K562 (cell line): ENCODE data around the gene DPH2. TPM values are rescaled to one million over a fixed set of nuclear protein-coding genes. Genes with fewer than 3 reads are reported as not detected.

Source experiments
- AFF4 ChIP-seq: sonication (generic); formaldehyde crosslinking; IDR thresholded peaks from 2 replicates; pipeline ENCODE4 v1.8.0; 2023; ENCODE audit warnings: mild to moderate bottlenecking, missing genetic modification reagents
- ARID3B ChIP-seq: fragments of 250-450 bp; sonication (Bioruptor Pico); IDR thresholded peaks from 2 replicates; pipeline ENCODE4 v1.4.0; 2020; ENCODE audit warnings: borderline replicate concordance
- CC2D1A ChIP-seq: fragments of 450-650 bp; IDR thresholded peaks from 2 replicates; pipeline ENCODE4 v1.6.1; 2017; ENCODE audit warnings: mild to moderate bottlenecking
- CREBBP ChIP-seq: IDR thresholded peaks from one replicate; pipeline ENCODE4 v1.6.1; 2012; ENCODE audit warnings: low read depth, mild to moderate bottlenecking, control low read depth, inconsistent platforms, low read length
- ELK1 ChIP-seq: sonication (generic); formaldehyde crosslinking; IDR thresholded peaks from 2 replicates; pipeline ENCODE4 v1.8.1; 2022; ENCODE audit warnings: missing genetic modification reagents
- FOXK1 ChIP-seq: sonication (generic); formaldehyde crosslinking; IDR thresholded peaks from 2 replicates; pipeline ENCODE4 v1.8.0; 2022; ENCODE audit warnings: missing genetic modification reagents, mild to moderate bottlenecking, borderline replicate concordance
- STAG1 ChIP-seq: sonication (generic); formaldehyde crosslinking; IDR thresholded peaks from 2 replicates; pipeline ENCODE4 v1.5.0; 2020; ENCODE audit warnings: missing genetic modification reagents, borderline replicate concordance
- TFAM ChIP-seq: fragments of 250-450 bp; sonication (Bioruptor Pico); conservative IDR thresholded peaks from 2 replicates; pipeline ENCODE4 v1.5.0; 2021; ENCODE audit warnings: mild to moderate bottlenecking, moderate library complexity
- ZNF655 ChIP-seq: fragments of 250-450 bp; sonication (Bioruptor Pico); IDR thresholded peaks from 2 replicates; pipeline ENCODE4 v1.5.0; 2021
- polyA plus RNA-seq, 8 experiments: library from polyadenylated mRNA; depleted of rRNA in 4 of 8; stranded (reverse) in 5 of 8; unstranded in 3 of 8; fragments of >200 nt; fragmentation: Nextera tagmentation in 2 of 8; fragmentation: Illumina TruSeq in 1 of 8; extraction: Ambion mirVana in 2 of 8; extraction: Trizol in 1 of 8; gene quantifications; 2 replicates each; pipeline versions ENCODE4 v1.2.1 to v1.2.3, GENCODE V29; 2011 to 2014; ENCODE audit warnings: inconsistent platforms in 1 of 8, missing spikeins in 1 of 8
- total RNA-seq, 7 experiments: library from RNA; depleted of rRNA in 6 of 7; stranded (reverse); fragments of >200 nt in 6 of 7; fragmentation: Illumina TruSeq in 2 of 7; extraction: Trizol in 2 of 7; gene quantifications; 2 replicates each; pipeline versions ENCODE4 v1.2.1 to v1.2.3, GENCODE V29; 2011 to 2021; ENCODE audit warnings: low replicate concordance in 1 of 7
- TF ChIP-seq, protein P1 (sequence below): sonication (generic); formaldehyde crosslinking; IDR thresholded peaks from 2 replicates; pipeline ENCODE4 v1.9.0; 2022; ENCODE audit warnings: mild to moderate bottlenecking, missing genetic modification reagents
- TF ChIP-seq, protein P2 (sequence below): fragments of 450-650 bp; IDR thresholded peaks from 2 replicates; pipeline ENCODE4 v1.6.1; 2018; ENCODE audit warnings: mild to moderate bottlenecking, low read depth; ENCODE audit not compliant: partially characterized antibody
- TF ChIP-seq, protein P3 (sequence below), 2 experiments: IDR thresholded peaks; 2 replicates each; pipeline ENCODE4 v1.6.1; 2012; ENCODE audit warnings: improper control_type of control experiment in 2 of 2, low read depth in 2 of 2, low read length in 2 of 2, borderline replicate concordance in 1 of 2

DPH2 gene
- total and polyA plus RNA-seq, 9 of the 15 experiments (the other 6 are each of a cell fraction or from before 2014, with no cell fraction given): 17.9 to 94.1 (median 68.1) TPM

- TF ChIP-seq ZNF655 (CRISPR knock-in tag) (no peak), FOXK1 (0 out of 2 replicates have a peak, but pooled peaks have one; percentile 51), ARID3B (CRISPR knock-in tag) (no peak), AFF4 (peak; percentile 91; the same call in 1 of the 2 replicates), STAG1 (peak; percentile 93), TFAM (no peak), CC2D1A (peak; percentile 33; the same call in 1 of the 2 replicates), CREBBP (no peak), ELK1 (CRISPR knock-in tag) (no peak)
- TF ChIP-seq, protein P1, sequence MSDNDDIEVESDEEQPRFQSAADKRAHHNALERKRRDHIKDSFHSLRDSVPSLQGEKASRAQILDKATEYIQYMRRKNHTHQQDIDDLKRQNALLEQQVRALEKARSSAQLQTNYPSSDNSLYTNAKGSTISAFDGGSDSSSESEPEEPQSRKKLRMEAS: peak; percentile 100
- TF ChIP-seq, protein P2, sequence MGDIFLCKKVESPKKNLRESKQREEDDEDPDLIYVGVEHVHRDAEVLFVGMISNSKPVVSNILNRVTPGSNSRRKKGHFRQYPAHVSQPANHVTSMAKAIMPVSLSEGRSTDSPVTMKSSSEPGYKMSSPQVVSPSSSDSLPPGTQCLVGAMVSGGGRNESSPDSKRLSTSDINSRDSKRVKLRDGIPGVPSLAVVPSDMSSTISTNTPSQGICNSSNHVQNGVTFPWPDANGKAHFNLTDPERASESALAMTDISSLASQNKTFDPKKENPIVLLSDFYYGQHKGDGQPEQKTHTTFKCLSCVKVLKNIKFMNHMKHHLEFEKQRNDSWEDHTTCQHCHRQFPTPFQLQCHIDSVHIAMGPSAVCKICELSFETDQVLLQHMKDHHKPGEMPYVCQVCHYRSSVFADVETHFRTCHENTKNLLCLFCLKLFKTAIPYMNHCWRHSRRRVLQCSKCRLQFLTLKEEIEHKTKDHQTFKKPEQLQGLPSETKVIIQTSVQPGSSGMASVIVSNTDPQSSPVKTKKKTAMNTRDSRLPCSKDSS: no peak
- TF ChIP-seq, protein P3, sequence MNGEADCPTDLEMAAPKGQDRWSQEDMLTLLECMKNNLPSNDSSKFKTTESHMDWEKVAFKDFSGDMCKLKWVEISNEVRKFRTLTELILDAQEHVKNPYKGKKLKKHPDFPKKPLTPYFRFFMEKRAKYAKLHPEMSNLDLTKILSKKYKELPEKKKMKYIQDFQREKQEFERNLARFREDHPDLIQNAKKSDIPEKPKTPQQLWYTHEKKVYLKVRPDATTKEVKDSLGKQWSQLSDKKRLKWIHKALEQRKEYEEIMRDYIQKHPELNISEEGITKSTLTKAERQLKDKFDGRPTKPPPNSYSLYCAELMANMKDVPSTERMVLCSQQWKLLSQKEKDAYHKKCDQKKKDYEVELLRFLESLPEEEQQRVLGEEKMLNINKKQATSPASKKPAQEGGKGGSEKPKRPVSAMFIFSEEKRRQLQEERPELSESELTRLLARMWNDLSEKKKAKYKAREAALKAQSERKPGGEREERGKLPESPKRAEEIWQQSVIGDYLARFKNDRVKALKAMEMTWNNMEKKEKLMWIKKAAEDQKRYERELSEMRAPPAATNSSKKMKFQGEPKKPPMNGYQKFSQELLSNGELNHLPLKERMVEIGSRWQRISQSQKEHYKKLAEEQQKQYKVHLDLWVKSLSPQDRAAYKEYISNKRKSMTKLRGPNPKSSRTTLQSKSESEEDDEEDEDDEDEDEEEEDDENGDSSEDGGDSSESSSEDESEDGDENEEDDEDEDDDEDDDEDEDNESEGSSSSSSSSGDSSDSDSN (IDR thresholded peaks at IDR 0.05; ENCODE audit: borderline replicate concordance in 1 of 2, low read depth in 2 of 2, low read length in 2 of 2): peak; percentile 73 to 77; a peak in 3 of 4 replicates
These were observed 23.4 kb upstream of the DPH2 start, which contains the start of gene IPO13 (continued) for GRCh38 chr1:43946236-43947060.
